GM21723 (cell line): ENCODE data around the gene ZNF148.

Experiments
- ATAC-seq: cut with Tn5 transposase; IDR thresholded peaks from one replicate; pipeline ENCODE4 v1.9.1; 2021; ENCODE audit warnings: mild to moderate bottlenecking, moderate library complexity; ENCODE audit not compliant: unreplicated experiment

Gene ZNF148

GRCh38 chr3:125229707-125230106 lies 145.4 kb downstream of the ZNF148 start:
- ATAC-seq: no peak

- no peak for ATAC-seq
Measured at GRCh38 chr3:125229168-125229567, 146.0 kb downstream of the ZNF148 start.

GRCh38 chr3:125221831-125222230 lies 153.3 kb downstream of the ZNF148 start:
- no peak for ATAC-seq

DNA sequence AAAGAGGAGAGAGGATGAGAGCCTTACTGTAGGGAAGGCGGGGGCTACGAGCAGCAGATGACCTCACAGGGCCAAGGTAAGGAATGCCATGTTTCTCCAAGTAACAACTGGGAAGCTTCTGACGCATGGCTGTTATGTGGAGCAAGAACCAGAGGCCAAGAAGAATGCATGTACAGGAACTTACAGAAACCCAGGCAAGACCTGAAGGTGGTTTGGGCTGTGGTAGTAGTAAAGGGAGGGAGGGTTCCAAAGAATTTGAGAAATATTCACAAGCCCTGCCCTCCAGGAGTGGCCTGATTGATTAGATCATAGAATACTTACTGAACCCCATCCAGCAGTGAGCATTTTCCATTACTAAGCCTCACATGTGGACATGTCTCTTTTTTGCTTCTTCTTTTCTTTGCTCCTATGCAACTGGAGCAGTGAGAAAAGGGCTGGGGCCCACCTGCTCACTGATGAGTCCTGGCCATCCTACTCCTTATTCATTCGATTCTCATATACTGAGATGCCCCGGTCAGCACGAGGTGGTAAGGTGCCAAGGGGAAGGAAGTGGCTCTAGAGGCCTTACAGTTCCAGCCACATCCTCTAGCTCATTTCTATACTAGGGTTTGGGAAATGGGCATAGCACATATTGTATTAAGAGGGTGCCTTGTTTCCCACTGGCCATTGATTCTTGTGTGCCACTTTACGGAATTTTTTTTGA lies 154.2 kb downstream of the ZNF148 start:
- ATAC-seq: no peak

DNA sequence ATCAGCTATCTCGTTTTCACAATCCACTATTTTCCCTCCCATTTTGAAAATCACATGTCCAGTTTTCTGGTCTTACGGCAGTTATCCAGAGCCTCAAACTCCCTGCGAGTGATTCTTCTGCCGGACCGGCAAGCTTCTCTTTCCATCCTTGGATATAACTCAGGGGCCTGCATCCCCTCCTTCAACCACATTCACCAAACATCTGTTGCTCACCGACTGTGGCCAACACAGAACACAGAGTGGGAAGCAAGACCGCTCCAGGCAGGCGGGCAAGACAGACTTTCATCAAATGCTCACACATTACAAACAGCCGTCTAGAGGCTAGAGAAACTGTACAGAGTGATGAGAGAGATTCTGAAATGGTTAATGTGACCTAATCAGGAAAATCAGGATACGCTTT lies 154.9 kb downstream of the ZNF148 start:
- no peak for ATAC-seq

DNA sequence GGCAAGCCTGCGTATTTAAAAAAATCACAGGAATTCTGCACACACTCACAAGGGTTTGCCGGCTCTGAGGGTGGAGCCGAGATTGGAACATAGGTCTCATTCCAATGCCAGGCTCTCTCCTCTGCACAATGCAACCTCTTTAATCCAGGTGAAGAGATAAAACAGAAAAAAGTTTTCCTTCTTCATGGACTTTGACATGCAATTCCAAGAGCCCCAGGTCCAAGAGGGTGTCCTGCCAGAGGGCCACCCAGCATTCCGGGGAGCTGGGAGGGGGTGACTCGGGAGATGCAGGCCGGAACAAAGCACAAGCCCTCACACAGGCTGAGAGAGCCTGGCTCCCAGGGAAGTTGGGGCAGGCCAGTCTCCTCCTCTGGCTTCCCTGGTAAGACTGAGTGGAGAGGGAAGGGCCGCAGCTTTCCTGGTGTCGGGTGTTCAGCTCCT lies 155.8 kb downstream of the ZNF148 start:
- ATAC-seq: no peak

DNA sequence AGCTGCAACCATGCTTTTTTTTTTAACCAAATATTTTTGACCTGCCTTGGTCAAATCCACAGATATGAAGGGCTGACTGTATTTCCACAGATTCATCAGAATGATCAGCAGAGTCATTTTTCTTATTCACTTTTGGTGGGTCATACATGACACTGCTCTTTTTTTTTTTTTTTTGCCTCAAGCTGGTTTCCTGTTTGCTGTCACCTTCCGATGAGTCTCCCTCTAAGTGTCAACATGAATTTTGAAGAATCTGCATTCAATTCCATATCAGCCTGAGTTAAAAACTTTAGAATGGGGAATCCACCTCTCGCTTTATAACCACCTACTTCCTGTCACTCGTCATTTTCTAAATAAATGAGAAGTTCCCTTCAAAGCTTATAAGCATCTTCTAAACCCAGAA lies 160.4 kb downstream of the ZNF148 start:
- ATAC-seq: no peak

- ATAC-seq: no peak
Measured at GRCh38 chr3:125213946-125214542, 161.1 kb downstream of the ZNF148 start.

DNA sequence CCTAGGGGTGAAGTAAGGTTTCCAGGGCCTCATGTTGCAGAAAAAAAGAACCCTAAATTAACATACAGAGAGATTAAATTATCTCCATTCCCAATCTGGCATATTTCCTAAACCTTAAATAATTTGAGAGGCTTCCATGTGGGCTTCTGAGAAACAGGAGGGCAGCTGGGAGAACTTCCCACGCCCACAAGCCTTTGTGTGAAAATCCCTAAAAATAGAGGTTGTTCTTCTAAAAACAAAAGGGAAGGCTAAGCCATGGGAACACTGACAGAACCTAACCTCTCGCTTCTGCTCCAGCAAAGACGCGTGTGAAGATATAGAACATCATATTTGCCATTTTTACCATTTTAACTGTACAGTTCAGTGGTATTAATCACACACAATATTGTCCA lies 161.8 kb downstream of the ZNF148 start:
- ATAC-seq: no peak

DNA sequence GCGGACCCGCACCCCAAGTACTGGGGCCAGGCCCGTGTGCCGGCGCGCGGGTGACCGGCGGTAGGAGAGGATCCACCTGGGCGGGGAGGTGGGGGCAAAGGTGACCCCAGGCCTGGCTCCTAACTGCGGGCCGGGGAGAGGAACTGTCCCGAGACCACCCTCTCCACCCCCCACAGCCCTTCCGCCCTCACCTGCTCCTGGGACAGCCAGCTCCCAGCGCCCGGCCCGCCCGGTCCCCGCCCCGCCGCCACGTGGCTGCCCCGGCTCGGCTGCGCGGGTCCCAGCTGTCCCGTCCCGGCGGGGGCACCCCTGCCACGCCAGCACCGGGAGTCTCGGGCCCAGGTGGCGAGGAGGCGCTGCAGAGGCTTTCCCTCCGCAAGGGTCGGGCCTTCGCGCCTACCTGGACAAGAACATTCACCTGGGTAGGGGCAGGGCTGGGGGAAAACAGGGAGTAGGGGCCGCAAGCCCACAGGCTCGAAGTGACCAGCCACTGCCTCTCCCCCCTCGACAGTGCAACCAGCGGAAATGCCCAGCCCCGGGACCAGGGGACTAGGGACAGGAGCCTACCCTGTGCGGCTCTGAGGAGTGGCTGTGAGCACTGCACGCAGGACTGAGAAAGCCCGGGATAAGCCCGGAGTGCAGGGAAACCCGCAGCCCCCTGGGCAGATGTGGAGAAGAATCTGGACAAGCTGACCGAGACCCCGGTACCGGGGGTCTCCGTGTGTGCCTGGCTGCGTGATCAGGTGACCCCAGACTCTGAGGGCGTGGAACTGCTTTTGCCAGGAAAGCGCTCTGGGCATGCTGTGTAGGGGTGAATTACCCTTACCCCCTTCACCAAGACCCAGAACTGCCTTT lies 162.4 kb downstream of the ZNF148 start, which contains the start of gene SLC12A8:
Gene SLC12A8, minus strand, starts transcription at position 240 of the 855 bp plus-strand sequence. CDS start 1,399 bp downstream, outside the sequence.
- ATAC-seq: no peak

GRCh38 chr3:125212091-125212508 lies 163.0 kb downstream of the ZNF148 start:
- ATAC-seq: no peak

DNA sequence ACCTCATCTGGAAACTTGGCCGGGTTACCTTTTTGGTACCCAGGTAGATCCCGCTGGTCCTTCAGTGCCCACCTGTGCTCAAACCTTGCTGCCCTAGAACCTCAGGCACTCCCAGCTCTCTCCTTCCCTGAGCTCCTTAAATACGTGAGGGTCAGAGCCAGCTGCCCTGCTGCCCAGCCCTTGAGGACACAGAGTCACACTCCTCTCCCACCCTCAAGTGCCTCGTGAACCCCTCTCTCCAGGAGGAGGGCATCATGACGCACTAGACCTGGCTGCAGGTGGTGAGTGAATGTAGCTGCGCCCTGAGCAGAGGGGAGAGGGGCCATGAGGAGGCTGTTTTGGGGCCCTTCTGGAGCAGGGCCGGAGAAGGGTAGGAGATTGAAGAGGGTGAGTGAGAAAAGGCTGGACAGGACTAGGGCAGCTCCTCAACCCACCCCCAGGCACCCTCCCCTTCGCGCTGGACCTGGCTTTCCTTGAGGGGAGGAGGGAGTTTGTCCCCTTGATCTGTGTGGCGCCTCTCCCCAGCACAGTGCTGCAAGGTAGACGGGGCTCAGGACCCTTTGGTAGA lies 163.5 kb downstream of the ZNF148 start:
- no peak for ATAC-seq

DNA sequence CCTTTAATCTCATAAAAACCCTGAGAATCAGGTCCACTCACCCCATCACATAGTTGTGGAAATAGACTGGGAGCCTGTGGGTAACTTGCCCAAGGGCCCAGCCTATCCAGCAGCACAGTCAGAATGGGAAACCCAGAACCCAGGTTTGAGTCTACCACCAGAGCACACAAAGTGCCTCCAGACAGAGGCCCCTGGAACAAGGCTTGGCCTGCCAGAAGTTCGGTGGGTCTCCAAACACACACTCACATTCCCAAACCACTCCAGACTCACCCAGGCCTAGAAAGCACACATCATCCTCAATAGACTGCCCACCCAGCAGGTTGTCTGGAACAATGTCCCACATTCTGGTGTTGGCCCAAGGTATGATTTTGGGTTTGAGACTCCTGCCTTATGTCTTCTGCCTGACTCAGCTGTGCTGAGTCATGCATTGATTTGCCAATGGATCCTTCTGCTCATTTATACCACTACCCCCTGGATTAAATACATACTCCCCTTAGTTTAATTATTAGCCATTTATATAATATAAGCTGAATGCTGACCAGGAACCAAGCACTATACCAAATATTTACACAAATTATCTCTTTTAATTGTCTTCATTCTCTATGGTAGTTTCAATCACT lies 167.1 kb downstream of the ZNF148 start:
- no peak for ATAC-seq

DNA sequence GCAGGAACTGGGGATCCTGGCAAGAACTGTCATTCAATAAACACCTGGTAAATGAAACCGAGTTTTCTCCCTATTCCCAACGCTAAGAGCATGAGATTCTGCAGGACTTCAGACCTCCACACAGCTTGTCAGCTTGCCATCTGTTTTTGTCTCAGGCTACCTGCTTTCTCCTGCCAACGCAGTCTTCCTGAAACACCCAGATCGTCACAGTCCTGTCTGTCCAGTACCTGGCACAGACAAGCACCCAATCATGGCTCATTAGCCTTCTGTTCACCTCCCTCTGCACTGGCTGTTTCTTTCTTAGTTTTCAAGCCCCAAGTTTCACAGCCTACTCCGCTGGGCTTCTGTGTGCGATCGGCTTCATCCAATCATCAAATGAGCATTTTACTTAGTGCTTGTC lies 167.6 kb downstream of the ZNF148 start:
- ATAC-seq: no peak

- no peak for ATAC-seq
Measured at GRCh38 chr3:125206934-125207333, 168.2 kb downstream of the ZNF148 start.

GRCh38 chr3:125203731-125204130 lies 171.4 kb downstream of the ZNF148 start:
- ATAC-seq: no peak

GRCh38 chr3:125202197-125202596 lies 172.9 kb downstream of the ZNF148 start:
- no peak for ATAC-seq

- peak; percentile 77 for ATAC-seq
Measured at GRCh38 chr3:125200731-125201139, 174.4 kb downstream of the ZNF148 start.

GRCh38 chr3:125194849-125195601 lies 180.1 kb downstream of the ZNF148 start:
- ATAC-seq: no peak
